ENCODE measurements around the gene PYGM.

PYGM gene

GRCh38 chr11:64753380-64754123 lies 6.2 kb downstream of the PYGM start:
- TF ChIP-seq YY1 (IDR thresholded peaks at IDR 0.05; ENCODE audit: low read depth) (no peak), EP300 (IDR thresholded peaks at IDR 0.05; ENCODE audit: borderline replicate concordance) (no peak), TAF1 (IDR thresholded peaks at IDR 0.05; ENCODE audit: low read depth) (no peak), NFIC (IDR thresholded peaks at IDR 0.05) (no peak), RAD21 (IDR thresholded peaks at IDR 0.05; ENCODE audit: low read depth) (no peak), ZBTB7A (IDR thresholded peaks at IDR 0.05; ENCODE audit: low read depth) (no peak), EGR1 (IDR thresholded peaks at IDR 0.05) (no peak), TEAD4 (IDR thresholded peaks at IDR 0.05) (no peak), CREB1 (IDR thresholded peaks at IDR 0.05; ENCODE audit: low read depth) (no peak), CEBPB (IDR thresholded peaks at IDR 0.05) (no peak), USF1 (IDR thresholded peaks at IDR 0.05) (no peak), FOXM1 (IDR thresholded peaks at IDR 0.05; ENCODE audit: borderline replicate concordance, low read depth) (no peak), TCF12 (IDR thresholded peaks at IDR 0.05; ENCODE audit: low read depth) (no peak)
- TF ChIP-seq, protein P1, sequence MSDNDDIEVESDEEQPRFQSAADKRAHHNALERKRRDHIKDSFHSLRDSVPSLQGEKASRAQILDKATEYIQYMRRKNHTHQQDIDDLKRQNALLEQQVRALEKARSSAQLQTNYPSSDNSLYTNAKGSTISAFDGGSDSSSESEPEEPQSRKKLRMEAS (IDR thresholded peaks at IDR 0.05), result no peak
- TF ChIP-seq, protein P2, sequence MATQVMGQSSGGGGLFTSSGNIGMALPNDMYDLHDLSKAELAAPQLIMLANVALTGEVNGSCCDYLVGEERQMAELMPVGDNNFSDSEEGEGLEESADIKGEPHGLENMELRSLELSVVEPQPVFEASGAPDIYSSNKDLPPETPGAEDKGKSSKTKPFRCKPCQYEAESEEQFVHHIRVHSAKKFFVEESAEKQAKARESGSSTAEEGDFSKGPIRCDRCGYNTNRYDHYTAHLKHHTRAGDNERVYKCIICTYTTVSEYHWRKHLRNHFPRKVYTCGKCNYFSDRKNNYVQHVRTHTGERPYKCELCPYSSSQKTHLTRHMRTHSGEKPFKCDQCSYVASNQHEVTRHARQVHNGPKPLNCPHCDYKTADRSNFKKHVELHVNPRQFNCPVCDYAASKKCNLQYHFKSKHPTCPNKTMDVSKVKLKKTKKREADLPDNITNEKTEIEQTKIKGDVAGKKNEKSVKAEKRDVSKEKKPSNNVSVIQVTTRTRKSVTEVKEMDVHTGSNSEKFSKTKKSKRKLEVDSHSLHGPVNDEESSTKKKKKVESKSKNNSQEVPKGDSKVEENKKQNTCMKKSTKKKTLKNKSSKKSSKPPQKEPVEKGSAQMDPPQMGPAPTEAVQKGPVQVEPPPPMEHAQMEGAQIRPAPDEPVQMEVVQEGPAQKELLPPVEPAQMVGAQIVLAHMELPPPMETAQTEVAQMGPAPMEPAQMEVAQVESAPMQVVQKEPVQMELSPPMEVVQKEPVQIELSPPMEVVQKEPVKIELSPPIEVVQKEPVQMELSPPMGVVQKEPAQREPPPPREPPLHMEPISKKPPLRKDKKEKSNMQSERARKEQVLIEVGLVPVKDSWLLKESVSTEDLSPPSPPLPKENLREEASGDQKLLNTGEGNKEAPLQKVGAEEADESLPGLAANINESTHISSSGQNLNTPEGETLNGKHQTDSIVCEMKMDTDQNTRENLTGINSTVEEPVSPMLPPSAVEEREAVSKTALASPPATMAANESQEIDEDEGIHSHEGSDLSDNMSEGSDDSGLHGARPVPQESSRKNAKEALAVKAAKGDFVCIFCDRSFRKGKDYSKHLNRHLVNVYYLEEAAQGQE (IDR thresholded peaks at IDR 0.05; ENCODE audit: low read depth), result no peak

DNA sequence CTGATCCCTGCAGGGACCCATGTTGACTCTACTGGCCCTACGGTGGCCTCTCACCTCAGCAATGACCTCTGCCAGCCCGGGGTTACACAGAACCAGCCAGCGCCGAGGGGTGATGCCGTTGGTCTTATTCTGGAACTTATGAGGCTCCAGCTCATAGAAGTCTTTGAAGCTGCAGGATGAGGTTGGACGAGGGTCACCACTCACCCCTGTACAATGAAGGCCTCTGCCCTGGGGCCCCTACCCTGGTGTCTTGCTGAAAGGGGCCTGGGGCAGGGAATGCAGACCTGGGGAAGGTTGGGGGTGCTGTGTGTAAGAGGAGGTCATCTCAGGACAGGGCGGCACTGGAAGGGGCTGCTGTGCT lies 6.8 kb downstream of the PYGM start:
- TF ChIP-seq RAD21 (IDR thresholded peaks at IDR 0.05; ENCODE audit: low read depth), result no peak
- no peak for TF ChIP-seq CREB1 (IDR thresholded peaks at IDR 0.05; ENCODE audit: low read depth)
- no peak for TF ChIP-seq USF1 (IDR thresholded peaks at IDR 0.05)
- TF ChIP-seq YY1 (IDR thresholded peaks at IDR 0.05; ENCODE audit: low read depth), result no peak
- TF ChIP-seq NFIC (IDR thresholded peaks at IDR 0.05), result no peak
- no peak for TF ChIP-seq EP300 (IDR thresholded peaks at IDR 0.05; ENCODE audit: borderline replicate concordance)
- no peak for TF ChIP-seq TCF12 (IDR thresholded peaks at IDR 0.05; ENCODE audit: low read depth)
- TF ChIP-seq ZBTB7A (IDR thresholded peaks at IDR 0.05; ENCODE audit: low read depth), result no peak
- TF ChIP-seq TAF1 (IDR thresholded peaks at IDR 0.05; ENCODE audit: low read depth), result no peak
- no peak for TF ChIP-seq EGR1 (IDR thresholded peaks at IDR 0.05)
- no peak for TF ChIP-seq FOXM1 (IDR thresholded peaks at IDR 0.05; ENCODE audit: borderline replicate concordance, low read depth)
- no peak for TF ChIP-seq CEBPB (IDR thresholded peaks at IDR 0.05)
- TF ChIP-seq, protein P2 (IDR thresholded peaks at IDR 0.05; ENCODE audit: low read depth), result no peak
- TF ChIP-seq TEAD4 (IDR thresholded peaks at IDR 0.05), result no peak
- TF ChIP-seq, protein P1 (IDR thresholded peaks at IDR 0.05), result no peak

GRCh38 chr11:64752175-64752970 lies 7.4 kb downstream of the PYGM start:
- TF ChIP-seq TAF1 (IDR thresholded peaks at IDR 0.05; ENCODE audit: low read depth) (no peak), ZBTB7A (IDR thresholded peaks at IDR 0.05; ENCODE audit: low read depth) (no peak), YY1 (IDR thresholded peaks at IDR 0.05; ENCODE audit: low read depth) (no peak), RAD21 (IDR thresholded peaks at IDR 0.05; ENCODE audit: low read depth) (no peak), EP300 (IDR thresholded peaks at IDR 0.05; ENCODE audit: borderline replicate concordance) (no peak), FOXM1 (IDR thresholded peaks at IDR 0.05; ENCODE audit: borderline replicate concordance, low read depth) (no peak), TEAD4 (IDR thresholded peaks at IDR 0.05) (no peak), TCF12 (IDR thresholded peaks at IDR 0.05; ENCODE audit: low read depth) (no peak), NFIC (IDR thresholded peaks at IDR 0.05) (no peak), CREB1 (IDR thresholded peaks at IDR 0.05; ENCODE audit: low read depth) (no peak), EGR1 (IDR thresholded peaks at IDR 0.05) (no peak), CEBPB (IDR thresholded peaks at IDR 0.05) (no peak)
- TF ChIP-seq, protein P1 (IDR thresholded peaks at IDR 0.05), result no peak
- TF ChIP-seq, protein P2 (IDR thresholded peaks at IDR 0.05; ENCODE audit: low read depth), result no peak
